ENCODE data around the gene ZBTB45.

DNA sequence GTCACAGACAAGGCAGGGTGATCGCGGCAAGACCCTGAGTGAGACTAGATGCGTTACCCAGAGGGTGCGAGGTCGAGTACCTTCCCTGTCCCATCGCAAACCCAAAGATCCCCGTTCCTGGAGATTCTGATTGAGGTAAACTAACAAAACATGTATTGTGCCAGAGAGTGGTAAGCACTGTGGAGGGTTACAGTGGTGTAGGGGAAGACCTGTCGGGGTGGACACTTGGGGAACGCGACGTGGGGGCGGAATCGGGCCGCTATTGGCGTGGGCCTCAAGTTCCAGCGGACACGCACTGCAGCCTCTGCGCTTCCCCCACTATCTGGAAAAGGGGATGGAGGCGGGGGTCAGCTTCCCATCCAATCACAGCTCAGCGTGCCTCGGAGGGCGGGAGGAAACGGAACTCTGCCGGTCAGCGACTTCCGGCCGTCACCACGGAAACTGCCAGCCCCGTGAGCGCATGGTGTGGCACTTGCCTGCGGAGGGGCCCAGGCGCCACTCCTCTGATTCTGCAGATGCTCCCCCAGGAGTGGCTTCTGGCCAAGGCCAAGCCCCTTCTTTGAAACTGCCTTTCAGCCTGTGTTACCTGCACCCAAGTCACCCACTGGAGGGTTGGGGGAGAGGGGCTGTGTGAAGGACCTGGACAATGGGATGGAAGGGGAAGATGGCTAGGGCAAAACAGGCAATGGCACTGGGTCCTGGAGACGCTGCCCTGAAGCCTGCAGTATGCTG lies 39.8 kb upstream of the ZBTB45 start:
- TF ChIP-seq, protein P1, sequence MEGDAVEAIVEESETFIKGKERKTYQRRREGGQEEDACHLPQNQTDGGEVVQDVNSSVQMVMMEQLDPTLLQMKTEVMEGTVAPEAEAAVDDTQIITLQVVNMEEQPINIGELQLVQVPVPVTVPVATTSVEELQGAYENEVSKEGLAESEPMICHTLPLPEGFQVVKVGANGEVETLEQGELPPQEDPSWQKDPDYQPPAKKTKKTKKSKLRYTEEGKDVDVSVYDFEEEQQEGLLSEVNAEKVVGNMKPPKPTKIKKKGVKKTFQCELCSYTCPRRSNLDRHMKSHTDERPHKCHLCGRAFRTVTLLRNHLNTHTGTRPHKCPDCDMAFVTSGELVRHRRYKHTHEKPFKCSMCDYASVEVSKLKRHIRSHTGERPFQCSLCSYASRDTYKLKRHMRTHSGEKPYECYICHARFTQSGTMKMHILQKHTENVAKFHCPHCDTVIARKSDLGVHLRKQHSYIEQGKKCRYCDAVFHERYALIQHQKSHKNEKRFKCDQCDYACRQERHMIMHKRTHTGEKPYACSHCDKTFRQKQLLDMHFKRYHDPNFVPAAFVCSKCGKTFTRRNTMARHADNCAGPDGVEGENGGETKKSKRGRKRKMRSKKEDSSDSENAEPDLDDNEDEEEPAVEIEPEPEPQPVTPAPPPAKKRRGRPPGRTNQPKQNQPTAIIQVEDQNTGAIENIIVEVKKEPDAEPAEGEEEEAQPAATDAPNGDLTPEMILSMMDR (IDR thresholded peaks at IDR 0.05) = no peak
- peak; percentile 30 to 74 (median 70) for TF ChIP-seq POLR2A (IDR thresholded peaks at IDR 0.05)
